Panc1 (cell line): ENCODE results near the gene THOC7. TPM values are rescaled to one million over a fixed set of nuclear protein-coding genes. Genes with fewer than 3 reads are reported as not detected.

Source experiments
- ATAC-seq: fragments of 200-7000 bp; cut with Tn5 transposase; 2 replicates; pipeline ENCODE4 v1.9.1; 2020; ENCODE audit warnings: mild to moderate bottlenecking, moderate library complexity
- BruUV-seq: library from RNA; stranded (reverse); fragments of 400-500 nt; replicated peaks from 2 replicates; lab custom pipeline; 2021; lab: Mats Ljungman, UMichigan
- CTCF ChIA-PET: fragments of 300-600 bp; sonication (Branson Sonifier 250); formaldehyde crosslinking; loops from one replicate; lab custom pipeline; 2022; ENCODE audit warnings: antibody characterized with exemption; lab: Charles Lee
- POLR2A ChIA-PET: fragments of 300-600 bp; sonication (Branson Sonifier 250); formaldehyde crosslinking; loops from one replicate; lab custom pipeline; 2022; ENCODE audit warnings: antibody characterized with exemption; lab: Charles Lee
- DNase-seq: peaks from one replicate; pipeline ENCODE4 v3.0.0-alpha.2; 2010; ENCODE audit warnings: low read depth, low spot score
- H3K27ac ChIP-seq: 2 replicates; pipeline ENCODE4 v1.5.1; 2011; ENCODE audit warnings: mild to moderate bottlenecking, low read length, inconsistent platforms
- H3K27me3 ChIP-seq: fragments of 200-500 bp; sonication (Bioruptor generic); 2 replicates; pipeline ENCODE4 v1.6.0; 2014; ENCODE audit warnings: low read length, inconsistent platforms; ENCODE audit not compliant: control insufficient read depth, insufficient read depth
- H3K36me3 ChIP-seq: fragments of 200-500 bp; sonication (Bioruptor generic); 2 replicates; pipeline ENCODE4 v1.5.1; 2014; ENCODE audit warnings: inconsistent platforms, mild to moderate bottlenecking, low read length, moderate library complexity; ENCODE audit not compliant: control insufficient read depth, insufficient read depth
- H3K4me1 ChIP-seq: 2 replicates; pipeline ENCODE4 v1.5.1; 2011; ENCODE audit warnings: inconsistent platforms, mild to moderate bottlenecking, low read length, moderate library complexity; ENCODE audit not compliant: control insufficient read depth, insufficient read depth
- H3K4me3 ChIP-seq, 2 experiments: 2 replicates each; pipeline ENCODE4 v1.5.1; 2011 to 2012; ENCODE audit warnings: low read depth in 2 of 2, low read length in 2 of 2, mild to moderate bottlenecking in 2 of 2, inconsistent platforms in 1 of 2, moderate library complexity in 1 of 2
- H3K9me3 ChIP-seq: fragments of 200-500 bp; sonication (Bioruptor generic); 2 replicates; pipeline ENCODE4 v1.5.1; 2014; ENCODE audit warnings: low read depth, mild to moderate bottlenecking, inconsistent platforms, low read length, moderate library complexity; ENCODE audit not compliant: control insufficient read depth, insufficient read depth
- REST ChIP-seq, 2 experiments: IDR thresholded peaks; 2 replicates each; pipeline ENCODE4 v1.6.1; 2011 to 2012; ENCODE audit warnings: low read depth in 2 of 2, control low read depth in 1 of 2, low read length in 1 of 2, mild to moderate bottlenecking in 1 of 2, moderate library complexity in 1 of 2; ENCODE audit not compliant: insufficient read depth in 1 of 2
- TCF7L2 ChIP-seq: IDR thresholded peaks from 2 replicates; pipeline ENCODE4 v1.6.1; 2011; ENCODE audit warnings: mild to moderate bottlenecking, low read depth, low read length, inconsistent platforms
- in situ Hi-C: cut with HindIII; loops from 2 replicates; pipeline ENCODE4 v1.10.0; 2016; ENCODE audit warnings: low sequenced_read_pairs, low pct_unique_long_range_greater_than_20kb
- intact Hi-C: fragments of 100-400 bp; cut with micrococcal nuclease; formaldehyde crosslinking; loops from one replicate; pipeline ENCODE4 v1.10.0; 2022; ENCODE audit not compliant: unreplicated experiment
- total RNA-seq: library from RNA; stranded (reverse); gene quantifications from one replicate; pipeline ENCODE4 v1.2.1, GENCODE V29; 2021; ENCODE audit not compliant: unreplicated experiment
- TF ChIP-seq, protein P1 (sequence below): fragments of 450-650 bp; IDR thresholded peaks from 2 replicates; pipeline ENCODE4 v1.5.1; 2017; ENCODE audit warnings: mild to moderate bottlenecking

Gene THOC7
- total RNA-seq, 1 experiment from 2014 or later: 64.3 TPM

DNA sequence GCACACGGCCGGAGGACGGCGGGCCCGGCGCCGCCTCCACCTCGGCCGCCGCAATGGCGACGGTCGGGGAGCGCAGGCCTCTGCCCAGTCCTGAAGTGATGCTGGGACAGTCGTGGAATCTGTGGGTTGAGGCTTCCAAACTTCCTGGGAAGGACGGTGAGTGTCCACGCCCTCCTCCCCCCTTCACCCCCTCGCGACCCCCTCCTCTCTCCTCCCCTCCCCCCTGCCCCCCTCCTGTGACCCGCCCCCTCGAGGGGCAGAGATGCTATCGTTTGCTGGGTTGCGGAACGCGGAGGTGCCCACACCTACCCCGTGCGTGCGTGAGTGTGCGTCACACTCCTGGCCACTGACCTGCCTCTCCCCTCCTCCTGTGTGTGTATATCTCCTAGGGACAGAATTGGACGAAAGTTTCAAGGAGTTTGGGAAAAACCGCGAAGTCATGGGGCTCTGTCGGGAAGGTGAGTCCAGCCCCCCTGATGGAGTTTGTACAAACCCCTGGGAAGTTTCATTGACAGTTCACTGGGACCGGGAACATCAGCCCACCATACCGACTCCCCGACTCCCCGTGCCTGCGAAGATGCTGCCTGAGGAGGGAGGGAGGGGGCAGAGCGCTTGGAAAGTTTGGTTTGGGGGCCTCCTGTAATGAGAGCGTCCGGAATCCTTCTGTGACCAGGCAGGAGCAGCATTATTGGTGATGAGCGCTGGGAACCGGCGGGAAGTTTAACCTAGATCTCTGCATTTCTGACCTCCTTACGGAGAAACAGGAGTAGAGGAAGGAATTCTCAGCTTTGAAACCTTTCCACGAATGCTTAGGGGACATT is 49.4 kb upstream of the THOC7 start:
- POLR2A ChIA-PET: no interaction called here
- Histone ChIP-seq H3K4me3 (peak overlapping the region; percentile 58 to 70), H3K27ac (peak overlapping the region; percentile 65; the same call in 1 of the 2 replicates), H3K27me3 (no peaks in the 10 kb centered on the region), H3K4me1 (peaks cover 16% of the 10 kb centered on the region), H3K9me3 (no peaks in the 10 kb centered on the region), H3K36me3 (no peaks in the 10 kb centered on the region)
- TF ChIP-seq, protein P1, sequence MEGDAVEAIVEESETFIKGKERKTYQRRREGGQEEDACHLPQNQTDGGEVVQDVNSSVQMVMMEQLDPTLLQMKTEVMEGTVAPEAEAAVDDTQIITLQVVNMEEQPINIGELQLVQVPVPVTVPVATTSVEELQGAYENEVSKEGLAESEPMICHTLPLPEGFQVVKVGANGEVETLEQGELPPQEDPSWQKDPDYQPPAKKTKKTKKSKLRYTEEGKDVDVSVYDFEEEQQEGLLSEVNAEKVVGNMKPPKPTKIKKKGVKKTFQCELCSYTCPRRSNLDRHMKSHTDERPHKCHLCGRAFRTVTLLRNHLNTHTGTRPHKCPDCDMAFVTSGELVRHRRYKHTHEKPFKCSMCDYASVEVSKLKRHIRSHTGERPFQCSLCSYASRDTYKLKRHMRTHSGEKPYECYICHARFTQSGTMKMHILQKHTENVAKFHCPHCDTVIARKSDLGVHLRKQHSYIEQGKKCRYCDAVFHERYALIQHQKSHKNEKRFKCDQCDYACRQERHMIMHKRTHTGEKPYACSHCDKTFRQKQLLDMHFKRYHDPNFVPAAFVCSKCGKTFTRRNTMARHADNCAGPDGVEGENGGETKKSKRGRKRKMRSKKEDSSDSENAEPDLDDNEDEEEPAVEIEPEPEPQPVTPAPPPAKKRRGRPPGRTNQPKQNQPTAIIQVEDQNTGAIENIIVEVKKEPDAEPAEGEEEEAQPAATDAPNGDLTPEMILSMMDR: no peak
- TF ChIP-seq REST (IDR thresholded peaks at IDR 0.05; ENCODE audit: insufficient read depth in 1 of 2, low read depth in 2 of 2, low read length in 1 of 2): no peak
- in situ Hi-C loops: no loop called here
- no TSS peak for BruUV-seq
- CTCF ChIA-PET: interaction anchor here (0.5 kb wide), 1 partner anchor 65 kb away, joined by 10 read pairs; no protein-coding TSS in a partner anchor
- ATAC-seq (peak; percentile 74), DNase-seq (no peak)
- intact Hi-C loops: no loop called here

- Histone ChIP-seq H3K36me3 (no peaks in the 10 kb centered on the region), H3K4me3 (peak within 1 kb of the TSS; percentile 58 to 70), H3K9me3 (no peaks in the 10 kb centered on the region), H3K4me1 (peaks cover 12% of the 10 kb centered on the region), H3K27me3 (no peaks in the 10 kb centered on the region), H3K27ac (peak within 1 kb of the TSS; percentile 77)
- ATAC-seq (peak; percentile 89), DNase-seq (no peak)
- no TSS peak for BruUV-seq
- in situ Hi-C loops: no loop called here
- ChIA-PET CTCF (interaction anchor here (0.5 kb wide), 1 partner anchor 64 kb away, joined by 10 read pairs; no protein-coding TSS in a partner anchor), POLR2A (interaction anchor here (0.6 kb wide), 1 partner anchor 39 kb away, joined by 4 read pairs; no protein-coding TSS in a partner anchor)
- intact Hi-C loops: no loop called here
- TF ChIP-seq, protein P1: 0 out of 2 replicates have a peak, but pooled peaks have one; percentile 18
- TF ChIP-seq TCF7L2: no peak
These were observed 48.5 kb upstream of the THOC7 start, which contains the start of gene SCAANT1 for GRCh38 chr3:63911873-63912767. Gene SCAANT1, minus strand, starts transcription at chr3:63912383.
